Lower leg skin (tissue), 3 donors: Measurements from ENCODE around the gene OR5A2.

ENCODE experiments used
- POLR2A ChIP-seq, 2 donors: fragments of 450-650 bp; IDR thresholded peaks; one replicate each; pipeline ENCODE4 v1.6.1; 2016 to 2017; ENCODE audit warnings: antibody characterized with exemption in 2 of 2, mild to moderate bottlenecking in 1 of 2, moderate library complexity in 1 of 2
- TF ChIP-seq, protein P1 (sequence below), 3 donors: fragments of 450-650 bp; IDR thresholded peaks; one replicate each; pipeline ENCODE4 v1.5.1; 2016; ENCODE audit warnings: antibody characterized with exemption in 3 of 3, mild to moderate bottlenecking in 3 of 3, moderate library complexity in 2 of 3

DNA sequence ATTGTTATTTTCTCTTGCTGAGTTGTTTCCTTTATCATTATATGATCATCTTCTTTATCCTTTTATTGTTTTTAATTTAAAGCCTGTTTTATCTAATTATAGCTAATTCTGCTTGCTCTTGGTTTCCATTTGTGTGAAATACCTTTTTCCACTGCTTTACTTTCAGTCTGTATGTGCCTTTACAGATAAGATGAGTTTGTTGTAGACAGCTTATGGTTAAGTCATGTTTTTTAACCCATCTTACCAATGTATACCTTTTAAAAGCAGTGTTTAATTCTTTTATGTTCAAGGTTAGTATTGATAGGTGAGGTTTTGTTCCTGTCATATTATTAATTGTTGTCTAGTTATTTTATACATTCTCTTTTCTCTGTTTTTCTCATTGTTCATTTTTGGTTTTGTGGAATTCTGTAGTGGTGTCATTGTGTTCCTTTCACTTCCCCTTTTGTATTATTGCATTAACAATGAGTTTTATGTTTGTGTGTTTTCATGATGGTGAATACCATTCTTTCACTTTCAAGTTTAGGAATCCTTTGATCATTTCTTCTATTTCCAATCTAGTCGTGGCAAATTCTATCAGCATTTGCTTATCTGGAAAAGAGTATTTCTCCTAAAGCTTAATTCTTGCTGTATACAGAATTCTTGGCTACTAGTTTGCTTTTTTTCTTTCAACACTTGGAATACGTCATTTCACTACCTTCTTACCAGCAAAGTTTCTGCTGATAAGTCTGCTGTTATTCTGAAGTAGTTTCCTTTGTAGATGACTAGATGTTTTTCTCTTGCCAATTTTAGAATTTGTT lies 45.8 kb downstream of the OR5A2 start:
- TF ChIP-seq, protein P1, sequence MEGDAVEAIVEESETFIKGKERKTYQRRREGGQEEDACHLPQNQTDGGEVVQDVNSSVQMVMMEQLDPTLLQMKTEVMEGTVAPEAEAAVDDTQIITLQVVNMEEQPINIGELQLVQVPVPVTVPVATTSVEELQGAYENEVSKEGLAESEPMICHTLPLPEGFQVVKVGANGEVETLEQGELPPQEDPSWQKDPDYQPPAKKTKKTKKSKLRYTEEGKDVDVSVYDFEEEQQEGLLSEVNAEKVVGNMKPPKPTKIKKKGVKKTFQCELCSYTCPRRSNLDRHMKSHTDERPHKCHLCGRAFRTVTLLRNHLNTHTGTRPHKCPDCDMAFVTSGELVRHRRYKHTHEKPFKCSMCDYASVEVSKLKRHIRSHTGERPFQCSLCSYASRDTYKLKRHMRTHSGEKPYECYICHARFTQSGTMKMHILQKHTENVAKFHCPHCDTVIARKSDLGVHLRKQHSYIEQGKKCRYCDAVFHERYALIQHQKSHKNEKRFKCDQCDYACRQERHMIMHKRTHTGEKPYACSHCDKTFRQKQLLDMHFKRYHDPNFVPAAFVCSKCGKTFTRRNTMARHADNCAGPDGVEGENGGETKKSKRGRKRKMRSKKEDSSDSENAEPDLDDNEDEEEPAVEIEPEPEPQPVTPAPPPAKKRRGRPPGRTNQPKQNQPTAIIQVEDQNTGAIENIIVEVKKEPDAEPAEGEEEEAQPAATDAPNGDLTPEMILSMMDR (IDR thresholded peaks at IDR 0.05) = no peak
- no peak for TF ChIP-seq POLR2A (IDR thresholded peaks at IDR 0.05)
